D721Med (cell line): ENCODE measurements around the gene AGER.

Experiments
- DNase-seq: peaks from one replicate; pipeline ENCODE4 v3.0.0; 2011; ENCODE audit warnings: low spot score; ENCODE audit not compliant: insufficient read length
- FAIRE-seq: peaks from 2 replicates; lab custom pipeline; 2011; peaks lifted over from hg19 to GRCh38; lab: Jason Lieb, UNC
- TF ChIP-seq, protein P1 (sequence below): IDR thresholded peaks from 2 replicates; pipeline ENCODE4 v1.5.1; 2012; ENCODE audit warnings: mild to moderate bottlenecking, control low read depth; ENCODE audit not compliant: insufficient read depth; ENCODE audit errors: missing control alignments

AGER gene

DNA sequence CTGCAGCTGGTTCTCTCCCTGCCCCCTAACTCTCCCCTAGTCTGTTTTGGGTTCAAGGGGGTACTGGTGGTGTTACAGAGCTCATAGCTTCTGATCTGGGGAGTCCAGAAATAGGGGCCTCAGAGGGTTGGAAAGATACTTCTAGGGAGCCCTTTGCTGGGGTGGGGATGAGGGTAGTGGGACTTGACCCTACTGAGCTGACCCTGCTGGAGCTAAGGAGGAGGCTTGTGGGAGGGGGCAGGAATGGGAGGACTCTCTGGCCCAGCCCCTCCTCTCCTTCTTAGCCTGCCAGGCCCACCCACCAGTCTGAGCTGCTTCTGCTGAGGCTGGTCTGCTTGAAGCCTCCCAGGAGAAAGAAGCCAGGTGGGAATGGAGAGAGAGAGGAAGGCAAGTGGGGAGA is 19.8 kb downstream of the AGER start, which contains the start of gene EGFL8:
TSS of gene EGFL8 (plus strand) at position 301 of the 400 bp plus-strand sequence. CDS start 1,571 bp downstream, outside the sequence.
- TF ChIP-seq, protein P1, sequence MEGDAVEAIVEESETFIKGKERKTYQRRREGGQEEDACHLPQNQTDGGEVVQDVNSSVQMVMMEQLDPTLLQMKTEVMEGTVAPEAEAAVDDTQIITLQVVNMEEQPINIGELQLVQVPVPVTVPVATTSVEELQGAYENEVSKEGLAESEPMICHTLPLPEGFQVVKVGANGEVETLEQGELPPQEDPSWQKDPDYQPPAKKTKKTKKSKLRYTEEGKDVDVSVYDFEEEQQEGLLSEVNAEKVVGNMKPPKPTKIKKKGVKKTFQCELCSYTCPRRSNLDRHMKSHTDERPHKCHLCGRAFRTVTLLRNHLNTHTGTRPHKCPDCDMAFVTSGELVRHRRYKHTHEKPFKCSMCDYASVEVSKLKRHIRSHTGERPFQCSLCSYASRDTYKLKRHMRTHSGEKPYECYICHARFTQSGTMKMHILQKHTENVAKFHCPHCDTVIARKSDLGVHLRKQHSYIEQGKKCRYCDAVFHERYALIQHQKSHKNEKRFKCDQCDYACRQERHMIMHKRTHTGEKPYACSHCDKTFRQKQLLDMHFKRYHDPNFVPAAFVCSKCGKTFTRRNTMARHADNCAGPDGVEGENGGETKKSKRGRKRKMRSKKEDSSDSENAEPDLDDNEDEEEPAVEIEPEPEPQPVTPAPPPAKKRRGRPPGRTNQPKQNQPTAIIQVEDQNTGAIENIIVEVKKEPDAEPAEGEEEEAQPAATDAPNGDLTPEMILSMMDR: no peak
- DNase-seq: no peak
- no peak for FAIRE-seq

DNA sequence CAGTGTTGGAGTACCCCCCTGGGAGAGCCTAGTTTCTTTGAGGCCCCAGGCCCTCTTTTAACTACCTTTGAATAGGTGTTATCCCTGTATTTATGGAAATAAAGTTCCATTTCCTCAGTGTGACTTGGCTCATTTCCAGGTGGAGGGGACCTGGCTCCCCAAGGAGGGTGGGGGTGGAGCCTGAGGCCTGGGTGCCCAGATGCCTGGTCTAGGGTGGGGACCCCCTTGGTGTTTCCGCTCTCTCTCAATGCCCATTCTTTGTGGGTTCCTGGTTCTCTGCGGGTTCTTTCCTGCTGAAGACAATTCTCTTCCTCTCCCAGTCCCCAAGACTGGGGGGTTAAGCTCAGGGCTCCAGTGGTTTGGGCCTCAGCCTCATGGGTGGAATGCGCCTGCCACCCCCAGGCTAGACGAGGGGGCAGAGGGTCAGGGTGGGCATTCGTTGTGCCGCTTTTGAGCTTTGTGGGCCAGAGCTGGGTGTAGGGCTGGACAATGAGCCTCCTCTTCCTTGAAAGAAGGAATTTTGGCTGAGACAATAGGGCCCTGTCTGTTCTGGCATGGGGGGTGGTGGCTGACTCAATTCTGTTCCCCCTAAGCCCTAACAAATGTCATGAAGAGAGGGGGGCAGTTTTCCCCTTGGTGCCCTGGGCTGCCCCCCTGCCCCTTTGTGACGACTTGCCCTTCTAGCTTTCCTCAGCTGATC is 20.3 kb downstream of the AGER start:
- DNase-seq (no peak), FAIRE-seq (no peak)
- TF ChIP-seq, protein P1: no peak

DNA sequence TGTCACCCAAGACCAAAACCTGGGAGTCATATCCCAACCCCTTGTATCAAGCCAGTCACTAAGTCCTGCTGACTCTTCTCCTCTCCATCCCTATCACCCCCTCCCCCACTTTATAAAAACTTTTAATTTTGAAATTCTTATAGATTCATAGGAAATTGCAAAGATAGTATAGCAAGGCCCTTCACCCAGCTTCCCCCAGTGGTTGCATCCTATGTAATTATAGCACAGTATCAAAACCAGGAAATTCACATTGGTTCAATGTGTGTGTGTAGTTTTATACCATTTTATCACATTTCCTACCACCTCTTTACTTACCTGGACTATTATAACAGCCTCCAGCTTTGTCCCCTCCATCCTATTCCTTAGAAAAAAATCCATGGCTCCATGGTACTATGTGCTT is 26.0 kb downstream of the AGER start:
- FAIRE-seq: no peak
- no peak for DNase-seq
- TF ChIP-seq, protein P1: no peak

DNA sequence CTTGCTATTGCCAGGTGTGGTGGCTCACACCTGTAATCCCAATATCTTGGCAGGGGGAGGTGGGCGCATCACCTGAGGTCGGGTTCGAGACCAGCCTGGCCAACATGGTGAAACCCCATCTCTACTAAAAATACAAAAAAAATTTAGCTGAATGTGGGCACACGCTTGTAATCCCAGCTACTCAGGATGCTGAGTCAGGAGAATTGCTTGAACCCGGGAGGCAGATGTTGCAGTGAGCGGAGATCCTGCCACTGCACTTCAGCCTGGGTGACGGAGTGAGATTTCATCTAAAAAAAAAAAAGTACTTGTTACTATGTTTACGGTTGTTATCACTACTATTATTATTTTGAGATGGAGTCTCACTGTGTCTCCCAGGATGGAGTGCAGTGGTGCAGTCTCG is 27.2 kb downstream of the AGER start:
- no peak for FAIRE-seq
- TF ChIP-seq, protein P1: no peak

DNA sequence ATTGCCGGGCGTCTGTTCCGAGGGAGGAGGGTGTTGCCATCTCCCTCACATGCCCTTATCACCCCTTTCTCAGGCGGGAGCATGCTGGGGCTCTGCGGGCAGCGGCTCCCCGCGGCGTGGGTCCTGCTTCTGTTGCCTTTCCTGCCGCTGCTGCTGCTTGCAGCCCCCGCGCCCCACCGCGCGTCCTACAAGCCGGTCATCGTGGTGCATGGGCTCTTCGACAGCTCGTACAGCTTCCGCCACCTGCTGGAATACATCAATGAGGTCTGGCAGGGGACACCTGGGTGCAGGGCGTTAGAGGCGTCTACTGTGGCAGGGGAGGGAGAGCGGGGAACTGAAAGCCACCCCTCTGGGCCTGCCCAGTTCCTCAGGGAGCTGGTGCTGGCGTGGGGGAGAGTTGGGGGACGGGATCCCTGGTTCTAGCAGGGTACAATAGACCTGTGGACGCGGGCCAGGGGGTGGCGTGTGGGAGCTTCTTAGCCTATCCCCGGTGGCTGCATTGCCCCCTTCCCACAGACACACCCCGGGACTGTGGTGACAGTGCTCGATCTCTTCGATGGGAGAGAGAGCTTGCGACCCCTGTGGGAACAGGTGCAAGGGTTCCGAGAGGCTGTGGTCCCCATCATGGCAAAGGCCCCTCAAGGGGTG is 29.4 kb downstream of the AGER start:
- DNase-seq (peak; percentile 57), FAIRE-seq (no peak)
- TF ChIP-seq, protein P1: peak; percentile 53

More for the DNA sequence above, 27.2 kb downstream of the AGER start:
- no peak for DNase-seq

DNA sequence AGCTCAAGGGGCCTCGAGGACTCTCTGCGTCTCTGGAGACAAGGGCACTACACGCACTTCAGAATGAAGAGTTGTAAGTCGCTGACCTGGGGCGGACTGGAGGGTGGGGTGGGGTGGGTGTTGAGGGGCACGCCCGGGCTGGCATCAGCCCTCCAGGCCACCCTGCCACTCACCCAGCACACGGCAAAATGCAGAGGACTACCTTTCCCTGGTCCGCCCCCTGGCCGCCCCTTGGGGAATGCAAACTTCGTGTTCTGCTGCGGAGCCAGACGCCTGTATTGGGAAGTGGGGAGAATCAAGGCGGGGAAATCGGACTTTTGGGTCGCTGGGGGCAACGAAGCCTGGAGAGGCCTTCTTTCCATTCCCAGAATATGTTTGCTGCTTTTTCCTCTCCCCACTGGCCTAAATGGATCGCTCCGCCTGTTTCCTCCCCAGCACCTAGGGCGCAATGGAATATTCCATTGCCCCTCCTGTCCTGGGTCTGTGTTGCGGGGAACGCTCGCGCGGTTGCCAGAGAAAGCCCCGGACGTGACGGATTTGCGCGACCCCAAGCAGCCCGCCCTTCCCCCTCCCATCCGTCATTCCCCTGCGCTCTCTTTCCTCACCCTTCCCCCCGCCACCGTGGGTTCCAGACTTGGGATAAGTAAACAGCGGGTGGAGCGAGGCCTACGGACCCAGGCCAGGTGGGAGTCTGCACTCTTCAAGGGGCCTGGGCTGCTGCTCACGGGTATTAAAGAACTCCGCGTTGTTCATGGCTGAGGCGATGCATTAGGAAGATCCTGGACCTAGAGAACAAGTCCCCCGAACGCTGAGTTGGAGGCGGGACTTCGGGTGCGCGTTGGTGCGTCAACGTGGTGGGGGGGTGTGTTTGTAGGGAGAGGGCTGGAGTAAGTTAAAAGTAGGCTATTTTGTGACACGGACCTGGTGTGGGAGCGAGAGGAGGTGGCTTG is 30.2 kb downstream of the AGER start, which contains the start of gene PPT2:
TSS of gene PPT2 (plus strand) at position 578 of the 950 bp plus-strand sequence. CDS start 454 bp downstream, outside the sequence.
- TF ChIP-seq, protein P1: no peak
- FAIRE-seq: no peak

More for the DNA sequence above, 30.2 kb downstream of the AGER start, which contains the start of gene PPT2:
- DNase-seq: peak; percentile 75
